NCI-H2171 treated with DMSO at 0.1 percent for 48 hours (cell line): ENCODE results near the gene ZXDC.

Source experiments
- DNase-seq: peaks from one replicate; lab custom pipeline; 2025; lab: John Stamatoyannopoulos, UW

Gene ZXDC

GRCh38 chr3:126510308-126510910 lies 34.7 kb upstream of the ZXDC start:
- DNase-seq = no peak

- DNase-seq = peak; percentile 24
These were observed 34.1 kb upstream of the ZXDC start for GRCh38 chr3:126509597-126510307.

GRCh38 chr3:126508564-126508964 lies 32.9 kb upstream of the ZXDC start:
- DNase-seq = no peak

- no peak for DNase-seq
These were observed 32.2 kb upstream of the ZXDC start for GRCh38 chr3:126507886-126508285.

- no peak for DNase-seq
These were observed 28.0 kb upstream of the ZXDC start for GRCh38 chr3:126503701-126504100.

GRCh38 chr3:126502656-126503055 lies 27.0 kb upstream of the ZXDC start:
- no peak for DNase-seq

- DNase-seq = no peak
These were observed 26.0 kb upstream of the ZXDC start for GRCh38 chr3:126501736-126502135.

- no peak for DNase-seq
These were observed 25.4 kb upstream of the ZXDC start for GRCh38 chr3:126501054-126501453.

GRCh38 chr3:126500016-126500415 lies 24.3 kb upstream of the ZXDC start:
- DNase-seq = no peak

- DNase-seq = no peak
These were observed 23.7 kb upstream of the ZXDC start for GRCh38 chr3:126499401-126499800.

GRCh38 chr3:126498929-126499328 lies 23.2 kb upstream of the ZXDC start:
- no peak for DNase-seq

GRCh38 chr3:126498461-126498860 lies 22.8 kb upstream of the ZXDC start:
- no peak for DNase-seq

GRCh38 chr3:126497956-126498355 lies 22.3 kb upstream of the ZXDC start:
- no peak for DNase-seq

- DNase-seq = no peak
These were observed 21.5 kb upstream of the ZXDC start for GRCh38 chr3:126496894-126497850.

GRCh38 chr3:126495786-126496185 lies 20.1 kb upstream of the ZXDC start:
- no peak for DNase-seq

- no peak for DNase-seq
These were observed 19.2 kb upstream of the ZXDC start for GRCh38 chr3:126494970-126495230.

- DNase-seq = no peak
These were observed 18.7 kb upstream of the ZXDC start for GRCh38 chr3:126494204-126494969.

- DNase-seq = no peak
These were observed 18.0 kb upstream of the ZXDC start for GRCh38 chr3:126493739-126494138.

- no peak for DNase-seq
These were observed 17.4 kb upstream of the ZXDC start for GRCh38 chr3:126493051-126493450.

GRCh38 chr3:126491221-126492013 lies 15.7 kb upstream of the ZXDC start:
- DNase-seq = no peak

- peak; percentile 66 for DNase-seq
These were observed 14.9 kb upstream of the ZXDC start for GRCh38 chr3:126490619-126491018.
